Peyer's patch (tissue), 4 donors: Measurements from ENCODE around the gene USP22.

Experiments used
- POLR2A ChIP-seq, 2 donors: fragments of 450-650 bp; IDR thresholded peaks; one replicate each; pipeline ENCODE4 v1.5.1; 2017; ENCODE audit warnings: antibody characterized with exemption in 2 of 2, mild to moderate bottlenecking in 2 of 2, moderate library complexity in 2 of 2
- TF ChIP-seq, protein P1 (sequence below), 6 experiments: fragments of 450-650 bp in 4 of 6; fragments of 200-600 bp in 2 of 6; sonication (generic) in 1 of 6; IDR thresholded peaks; one replicate each; pipeline ENCODE4 v1.5.1; 2017 to 2019; ENCODE audit warnings: antibody characterized with exemption in 6 of 6, mild to moderate bottlenecking in 3 of 6, moderate library complexity in 1 of 6

DNA sequence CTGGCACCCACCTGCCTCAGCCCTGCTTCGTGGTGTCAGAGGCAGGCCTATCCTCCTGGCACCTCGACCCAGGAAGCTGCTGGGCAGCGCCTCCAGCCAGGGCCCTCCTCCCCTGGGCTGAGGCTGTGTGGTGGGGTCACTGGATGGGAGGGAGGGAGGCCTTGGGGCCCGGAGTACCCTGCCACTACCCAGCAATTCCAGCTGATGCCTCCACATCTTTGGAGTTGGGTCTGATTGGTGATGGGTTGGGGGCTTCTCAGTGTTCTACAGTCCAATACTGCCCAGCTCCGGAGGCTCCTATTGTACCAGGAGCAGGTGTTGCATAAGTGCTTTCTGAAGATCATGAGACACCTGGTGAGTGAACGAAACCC is 48.0 kb downstream of the USP22 start:
- TF ChIP-seq, protein P1, sequence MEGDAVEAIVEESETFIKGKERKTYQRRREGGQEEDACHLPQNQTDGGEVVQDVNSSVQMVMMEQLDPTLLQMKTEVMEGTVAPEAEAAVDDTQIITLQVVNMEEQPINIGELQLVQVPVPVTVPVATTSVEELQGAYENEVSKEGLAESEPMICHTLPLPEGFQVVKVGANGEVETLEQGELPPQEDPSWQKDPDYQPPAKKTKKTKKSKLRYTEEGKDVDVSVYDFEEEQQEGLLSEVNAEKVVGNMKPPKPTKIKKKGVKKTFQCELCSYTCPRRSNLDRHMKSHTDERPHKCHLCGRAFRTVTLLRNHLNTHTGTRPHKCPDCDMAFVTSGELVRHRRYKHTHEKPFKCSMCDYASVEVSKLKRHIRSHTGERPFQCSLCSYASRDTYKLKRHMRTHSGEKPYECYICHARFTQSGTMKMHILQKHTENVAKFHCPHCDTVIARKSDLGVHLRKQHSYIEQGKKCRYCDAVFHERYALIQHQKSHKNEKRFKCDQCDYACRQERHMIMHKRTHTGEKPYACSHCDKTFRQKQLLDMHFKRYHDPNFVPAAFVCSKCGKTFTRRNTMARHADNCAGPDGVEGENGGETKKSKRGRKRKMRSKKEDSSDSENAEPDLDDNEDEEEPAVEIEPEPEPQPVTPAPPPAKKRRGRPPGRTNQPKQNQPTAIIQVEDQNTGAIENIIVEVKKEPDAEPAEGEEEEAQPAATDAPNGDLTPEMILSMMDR (IDR thresholded peaks at IDR 0.05), result no peak
- no peak for TF ChIP-seq POLR2A (IDR thresholded peaks at IDR 0.05)
